SHP77 treated with DMSO at 0.1 percent for 48 hours (cell line): ENCODE results near the gene PRELID2.

Experiments used
- DNase-seq: peaks from one replicate; lab custom pipeline; 2025; lab: John Stamatoyannopoulos, UW

Gene PRELID2

GRCh38 chr5:145793574-145793973, 41.6 kb downstream of the PRELID2 start:
- no peak for DNase-seq

DNA sequence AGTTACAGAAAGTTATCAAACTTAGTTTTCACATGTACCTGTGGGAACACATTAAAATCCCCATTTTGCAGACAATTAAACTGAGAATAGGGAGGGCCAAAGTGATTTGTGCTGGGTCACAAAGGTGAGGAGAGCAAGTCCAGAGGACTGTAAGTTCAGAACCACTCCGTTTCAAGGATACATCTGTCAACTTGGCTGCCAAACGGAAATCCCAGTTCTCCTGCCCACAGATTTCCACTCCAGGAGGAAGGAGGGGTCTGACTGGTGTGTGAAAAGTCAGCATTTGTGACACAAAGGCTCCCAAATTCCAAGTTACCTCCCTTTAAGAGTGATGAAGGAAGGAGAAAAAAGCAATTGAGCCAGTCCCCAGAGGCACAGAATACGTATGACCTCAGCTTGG, 42.3 kb downstream of the PRELID2 start:
- DNase-seq: no peak

GRCh38 chr5:145791866-145792265, 43.3 kb downstream of the PRELID2 start:
- DNase-seq: no peak

GRCh38 chr5:145787996-145788395, 47.1 kb downstream of the PRELID2 start:
- DNase-seq: no peak

- no peak for DNase-seq
These were observed 47.6 kb downstream of the PRELID2 start for GRCh38 chr5:145787507-145787906.

GRCh38 chr5:145787001-145787400, 48.1 kb downstream of the PRELID2 start:
- no peak for DNase-seq

DNA sequence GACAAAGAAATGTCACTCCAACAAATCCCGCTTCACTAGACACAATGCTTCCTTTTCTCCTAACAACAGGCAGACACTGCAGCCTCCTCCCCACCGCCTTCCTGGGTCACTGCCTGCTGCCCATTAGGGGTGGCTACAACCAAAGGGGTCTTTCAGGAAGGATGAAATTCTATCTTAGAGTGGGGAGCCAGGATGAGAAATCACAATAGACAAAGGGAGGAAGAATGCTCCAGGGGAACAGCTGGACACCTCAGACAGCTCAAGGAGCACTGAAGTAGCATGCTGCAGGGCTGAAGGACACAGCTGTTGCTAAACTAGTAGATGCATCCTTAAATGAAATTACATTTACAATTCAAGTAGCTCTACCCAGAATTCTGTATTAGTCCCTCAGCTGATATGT, 54.2 kb downstream of the PRELID2 start:
- DNase-seq: no peak

- DNase-seq: no peak
These were observed 56.8 kb downstream of the PRELID2 start for GRCh38 chr5:145778144-145778900.

GRCh38 chr5:145777445-145778063, 57.6 kb downstream of the PRELID2 start:
- peak; percentile 28 for DNase-seq

DNA sequence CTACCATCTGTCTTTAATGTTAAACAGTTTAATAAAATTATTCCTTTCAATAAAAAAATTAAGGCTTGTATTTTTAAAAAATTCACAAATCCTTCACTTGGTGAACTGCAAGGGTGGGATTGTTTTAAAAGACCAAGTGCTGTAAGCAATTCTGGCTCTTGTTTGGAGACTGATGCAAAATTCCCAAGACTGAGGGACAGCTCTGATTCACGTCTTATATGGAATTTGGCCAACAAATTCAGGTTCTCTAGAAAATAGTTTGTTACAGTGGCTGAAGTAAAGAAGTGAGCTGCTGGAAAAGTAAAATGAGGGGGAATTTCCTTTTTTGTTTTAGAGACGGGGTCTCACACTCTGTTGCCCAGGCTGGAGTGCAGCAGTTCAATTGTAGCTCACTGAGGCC, 58.3 kb downstream of the PRELID2 start:
- DNase-seq: no peak

DNA sequence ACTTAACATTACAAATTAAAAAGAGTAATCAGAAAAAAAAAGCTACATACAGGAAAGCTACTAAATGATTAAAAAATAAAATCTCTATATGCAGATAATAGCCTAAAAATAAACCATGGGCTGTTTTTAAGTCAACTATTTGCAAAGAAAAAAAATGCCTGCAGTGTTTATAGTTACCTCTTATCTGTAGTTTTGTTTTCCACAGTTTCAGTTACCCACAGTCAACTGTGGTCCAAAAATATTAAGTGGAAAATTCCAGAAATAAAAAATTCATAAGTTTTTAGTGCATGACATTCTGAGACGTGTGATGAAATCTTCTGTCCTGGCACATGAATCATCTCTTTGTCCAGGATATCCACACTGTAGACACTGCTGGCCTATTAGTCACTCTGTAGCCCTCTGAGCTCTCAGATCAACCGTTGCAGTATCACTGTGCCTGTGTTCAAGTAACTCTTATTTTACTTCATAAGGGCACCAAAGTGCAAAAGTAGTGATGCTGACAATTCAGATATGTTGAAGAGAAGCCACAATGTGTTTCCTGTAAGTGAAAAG, 59.2 kb downstream of the PRELID2 start:
- no peak for DNase-seq

DNA sequence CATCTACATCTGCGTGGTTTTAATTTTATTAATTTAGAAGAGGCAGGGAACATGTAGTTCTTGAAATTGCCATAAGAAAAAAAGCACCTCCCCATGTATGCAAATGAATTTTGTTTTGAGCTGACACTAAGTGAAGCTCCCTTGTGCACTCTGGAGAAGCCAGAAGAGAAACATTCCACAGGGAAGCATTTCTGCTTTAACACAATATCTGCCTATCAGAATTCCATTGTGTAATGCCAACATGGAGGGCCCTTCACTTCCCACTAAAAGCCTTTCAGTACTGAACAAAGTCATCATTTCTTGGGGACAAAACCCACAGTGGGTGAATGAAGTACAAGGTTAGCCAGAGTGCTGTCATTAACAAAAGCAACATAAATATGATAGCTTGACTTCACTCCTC, 59.7 kb downstream of the PRELID2 start:
- DNase-seq: no peak

DNA sequence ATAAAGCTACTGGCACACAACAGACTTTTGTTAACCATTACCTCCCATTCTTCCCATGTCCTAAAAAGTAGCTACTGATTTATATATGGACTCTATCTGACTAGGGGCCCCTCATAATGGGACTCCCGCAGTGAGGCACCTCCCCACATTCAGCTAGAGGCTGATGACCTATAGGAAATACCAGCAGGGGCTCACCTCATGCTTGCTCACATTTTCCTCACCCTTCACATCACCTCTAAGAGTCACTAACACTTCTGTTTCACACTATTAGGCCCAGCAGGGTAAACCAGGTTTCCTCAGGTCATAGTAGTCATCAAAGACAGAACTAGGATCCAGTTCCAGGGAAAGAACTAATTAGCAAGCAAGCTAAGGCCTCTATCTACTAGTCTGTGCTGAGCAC, 60.7 kb downstream of the PRELID2 start:
- no peak for DNase-seq

DNA sequence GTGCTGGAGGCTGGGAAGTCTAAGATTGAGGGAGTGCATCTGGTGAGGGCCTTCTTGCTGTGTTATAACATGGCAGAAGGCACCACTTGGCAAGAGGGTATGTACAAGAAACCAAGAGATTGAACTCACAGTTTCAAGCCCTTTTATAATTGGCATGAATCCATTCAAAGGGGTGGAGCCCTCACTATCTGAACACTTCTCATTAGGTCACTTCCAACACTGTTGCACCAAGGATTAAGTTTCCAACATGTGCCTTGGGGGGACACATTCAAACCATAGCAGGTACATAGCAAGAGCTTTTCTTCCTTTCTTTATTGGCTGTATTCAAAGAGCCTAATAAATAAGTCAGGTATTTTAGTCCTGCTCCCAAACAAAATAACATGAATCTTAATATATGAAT, 62.7 kb downstream of the PRELID2 start:
- no peak for DNase-seq

GRCh38 chr5:145768863-145769262, 66.3 kb downstream of the PRELID2 start:
- DNase-seq: no peak

GRCh38 chr5:145764325-145764724, 70.8 kb downstream of the PRELID2 start:
- no peak for DNase-seq

DNA sequence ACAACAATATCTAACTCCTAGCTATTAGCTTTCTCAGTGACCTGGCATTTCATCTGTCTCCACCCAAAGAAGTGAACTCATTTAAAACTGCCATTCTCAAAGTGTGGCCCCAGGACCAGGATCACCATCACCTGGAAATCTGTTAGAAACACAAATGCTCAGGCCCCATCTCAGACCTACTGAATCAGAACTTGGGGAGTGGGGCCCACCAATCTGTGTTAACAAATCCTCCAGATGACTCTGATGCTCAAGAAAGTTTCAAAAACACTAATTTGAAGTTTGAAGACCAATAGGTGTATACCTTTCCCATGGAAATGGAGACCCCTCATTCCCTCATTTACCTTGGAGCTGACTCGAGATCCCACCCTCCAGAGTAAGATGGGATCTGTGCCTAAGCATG, 72.3 kb downstream of the PRELID2 start:
- DNase-seq: no peak

- no peak for DNase-seq
These were observed 73.9 kb downstream of the PRELID2 start for GRCh38 chr5:145761254-145761653.

GRCh38 chr5:145760660-145761059, 74.5 kb downstream of the PRELID2 start:
- DNase-seq: no peak

- no peak for DNase-seq
These were observed 82.2 kb downstream of the PRELID2 start for GRCh38 chr5:145752947-145753346.

DNA sequence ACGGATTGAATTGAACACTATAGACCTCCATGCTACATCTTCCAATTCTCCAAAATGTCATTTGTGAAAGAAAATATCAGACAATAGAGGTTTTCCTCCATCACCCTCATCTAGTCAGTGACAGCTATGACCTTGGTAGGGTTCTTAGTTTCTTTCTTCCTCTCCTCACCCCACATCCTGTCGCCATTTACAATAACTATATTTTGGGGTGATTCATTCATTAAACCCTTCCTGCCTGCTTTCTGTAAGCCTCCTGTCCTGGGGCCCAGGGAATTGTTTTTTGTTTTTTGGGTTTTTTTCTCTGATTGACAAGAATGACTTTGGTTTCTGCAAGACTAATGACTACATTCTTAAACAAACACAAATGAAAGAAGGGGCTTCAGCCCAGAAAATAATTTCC, 82.6 kb downstream of the PRELID2 start:
- DNase-seq: no peak

- no peak for DNase-seq
These were observed 84.9 kb downstream of the PRELID2 start for GRCh38 chr5:145750199-145750598.

DNA sequence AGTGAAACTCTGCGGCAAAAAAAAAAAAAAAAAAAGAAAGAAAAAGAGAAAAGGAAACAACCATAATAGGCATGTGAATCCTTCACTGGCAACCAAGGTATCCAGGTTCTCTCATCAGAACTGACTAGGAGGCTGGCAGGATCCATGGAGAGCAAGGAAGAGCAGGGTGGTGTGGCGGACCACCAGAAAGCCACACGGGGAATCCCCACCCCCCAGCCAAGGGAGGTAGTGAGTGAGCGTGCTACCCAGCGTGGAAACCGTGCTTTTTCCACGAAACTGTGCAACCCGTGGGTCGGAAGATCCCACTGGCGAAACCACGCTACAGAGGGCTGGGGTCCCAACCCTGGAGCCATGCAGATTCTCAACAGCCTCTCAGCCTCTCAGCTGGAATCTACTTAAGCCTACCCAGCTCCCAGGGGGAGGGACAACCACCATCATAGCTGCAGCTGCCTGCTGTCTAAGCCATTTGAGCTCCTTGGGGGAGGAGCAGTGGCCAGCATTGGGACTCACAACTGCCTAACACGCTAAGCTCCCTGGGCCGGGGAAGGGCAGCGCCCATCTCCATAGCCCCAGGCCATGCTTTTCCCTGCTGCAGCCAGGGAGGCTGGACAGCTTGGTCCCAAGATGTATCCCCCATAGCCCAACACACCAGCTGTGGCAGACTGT, 91.6 kb downstream of the PRELID2 start:
- no peak for DNase-seq
